CD4-positive, alpha-beta T cell treated with Interleukin-15 for 4 hours (primary cell): ENCODE results near the gene FAM43A.

ENCODE experiments used
- DNase-seq: peaks from one replicate; pipeline ENCODE4 v3.0.0-alpha.2; 2020; ENCODE audit warnings: low spot score

Gene FAM43A

DNA sequence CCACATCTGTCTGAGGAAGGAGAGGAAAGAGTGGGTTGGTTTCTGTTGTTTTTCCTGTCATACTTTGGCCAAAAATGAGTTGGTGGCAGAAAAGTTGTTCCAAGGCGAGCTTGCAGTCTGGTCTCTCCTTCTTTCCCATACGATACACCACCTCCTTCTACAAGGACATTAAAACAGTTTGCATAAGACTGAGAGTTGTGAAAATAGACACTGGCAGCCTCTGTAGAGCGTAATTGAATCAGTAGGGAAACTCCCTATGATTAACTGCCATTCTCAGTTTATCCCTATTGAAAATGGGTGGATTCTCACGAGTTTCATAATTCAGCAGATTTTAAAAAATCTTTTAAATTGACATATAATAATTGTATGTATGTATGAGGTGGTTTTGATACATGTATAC is 10.0 kb upstream of the FAM43A start:
- DNase-seq, result no peak

DNA sequence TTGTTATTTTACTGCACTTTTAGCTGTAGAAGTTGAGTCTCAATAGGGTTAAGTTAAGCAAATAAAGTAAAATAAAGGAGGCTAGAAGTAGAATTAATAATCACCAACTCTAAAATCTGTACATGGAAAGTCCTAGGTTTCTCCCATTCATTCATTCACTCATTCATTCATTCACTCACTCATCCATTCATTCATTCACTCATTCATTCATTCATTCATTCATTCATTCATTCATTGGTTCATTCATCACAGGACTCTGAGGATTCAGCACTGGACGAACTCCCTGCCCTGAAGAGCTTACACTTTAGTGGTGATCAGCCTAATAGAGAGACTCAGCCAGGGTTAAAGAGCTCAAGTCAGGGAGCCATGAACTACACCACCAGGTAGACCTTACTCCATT is 9.2 kb upstream of the FAM43A start:
- no peak for DNase-seq

DNA sequence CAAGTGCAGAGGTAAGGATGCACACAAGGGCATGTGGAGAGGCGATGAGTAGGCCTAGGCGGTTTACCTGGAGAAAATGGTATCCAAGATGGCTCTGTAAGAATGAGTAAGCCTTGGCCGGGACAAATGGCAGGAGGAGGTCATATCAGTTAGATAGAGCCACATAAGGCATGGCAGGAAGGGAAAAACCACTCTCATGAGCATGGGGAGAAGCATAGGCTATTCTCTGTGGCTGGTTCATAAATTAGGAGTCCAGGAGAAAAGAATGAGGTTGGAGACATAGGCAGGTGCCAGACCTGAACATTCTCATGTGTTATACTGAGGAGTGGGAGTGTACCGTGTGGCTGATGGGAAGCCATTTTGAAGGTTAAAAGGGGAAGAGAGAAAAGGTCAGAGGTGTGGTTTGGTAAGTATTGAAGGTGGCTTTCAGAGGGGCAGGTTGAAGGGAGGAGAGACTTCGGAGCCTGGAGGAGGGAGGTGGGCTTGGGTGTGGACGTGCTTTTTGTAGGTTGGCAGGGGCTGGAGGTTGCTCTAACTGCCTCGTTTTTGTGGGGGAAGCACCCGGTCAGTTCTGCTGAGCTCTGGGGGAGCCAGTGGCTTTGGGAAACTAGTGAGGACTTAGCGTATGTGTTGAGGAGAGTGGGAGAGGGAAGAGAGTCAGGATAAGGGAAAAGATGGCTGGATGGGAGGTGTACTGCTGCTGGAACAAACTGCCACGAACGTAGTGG is 4.6 kb upstream of the FAM43A start:
- DNase-seq, result no peak

DNA sequence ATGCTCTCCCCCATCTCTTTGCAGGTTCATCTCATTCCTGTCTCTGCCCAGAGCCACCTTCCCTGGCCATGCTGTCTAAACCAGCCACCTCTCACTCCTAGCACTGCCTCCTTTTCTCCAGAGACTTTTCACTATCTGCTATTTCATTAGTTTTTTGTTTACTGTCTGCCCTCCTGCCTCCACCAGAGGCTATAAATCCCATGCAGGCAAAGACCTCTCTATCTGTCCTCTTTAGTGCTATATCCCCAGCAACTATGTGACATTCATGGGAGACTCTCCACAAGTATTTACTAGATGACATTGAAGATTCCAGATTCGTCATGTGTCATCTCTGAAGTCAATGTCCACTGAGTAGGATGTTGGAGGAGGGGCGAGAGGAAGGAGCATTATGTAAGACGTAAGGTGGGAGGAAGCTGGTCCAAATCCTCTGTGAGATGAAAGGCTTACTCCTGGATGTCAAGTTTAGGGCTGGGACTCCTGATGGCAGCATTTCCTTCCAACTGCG is 3.4 kb upstream of the FAM43A start:
- no peak for DNase-seq

DNA sequence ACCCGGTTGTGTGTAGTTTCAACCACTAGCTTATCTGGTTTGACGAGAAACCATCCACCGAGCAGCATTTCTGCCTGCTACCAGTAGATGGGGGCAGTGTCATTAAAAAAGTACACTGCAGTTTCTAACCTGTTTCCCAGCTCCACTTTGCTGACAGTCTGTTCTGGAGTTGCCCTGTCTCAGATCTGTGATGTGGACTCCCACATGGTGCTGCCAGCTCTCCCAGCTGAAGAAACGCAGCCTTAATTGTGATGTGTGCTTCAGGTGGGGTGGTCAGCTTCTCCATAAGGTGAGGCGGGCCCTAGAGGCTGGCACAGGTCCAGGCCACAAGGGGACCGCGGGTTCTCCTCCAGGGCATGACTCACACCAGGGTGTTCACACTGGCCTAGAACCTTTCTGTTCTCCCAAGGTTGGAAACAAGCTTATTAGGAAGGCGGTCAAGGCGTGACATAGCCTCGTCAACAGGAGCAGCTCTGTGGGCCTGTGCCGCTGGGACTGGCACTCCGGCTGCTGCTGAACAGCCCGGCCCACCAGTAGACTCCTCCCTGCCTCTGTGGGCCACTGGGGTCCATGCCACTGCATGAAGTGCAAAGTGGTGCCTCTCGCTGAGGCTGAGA is 2.9 kb upstream of the FAM43A start:
- DNase-seq, result peak; percentile 74

DNA sequence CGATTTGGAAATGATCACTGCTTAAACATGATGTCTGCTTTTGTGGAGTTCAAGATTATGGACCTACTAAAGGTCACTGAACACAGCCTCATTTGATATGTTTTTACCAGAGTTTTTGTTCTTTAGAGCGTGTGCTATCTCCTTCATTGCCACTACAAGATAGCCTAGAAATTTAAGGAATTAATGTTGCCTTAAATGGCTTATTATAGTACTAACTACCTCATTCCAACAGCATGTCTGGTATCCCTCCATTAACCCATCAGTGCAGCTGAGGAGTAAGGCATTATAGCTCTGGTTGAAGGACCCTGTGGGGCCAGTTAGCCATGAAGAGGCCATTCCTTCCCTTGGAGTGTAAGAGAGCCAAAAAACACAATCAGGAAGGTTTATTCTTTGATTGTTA is 2.3 kb upstream of the FAM43A start:
- DNase-seq, result no peak

DNA sequence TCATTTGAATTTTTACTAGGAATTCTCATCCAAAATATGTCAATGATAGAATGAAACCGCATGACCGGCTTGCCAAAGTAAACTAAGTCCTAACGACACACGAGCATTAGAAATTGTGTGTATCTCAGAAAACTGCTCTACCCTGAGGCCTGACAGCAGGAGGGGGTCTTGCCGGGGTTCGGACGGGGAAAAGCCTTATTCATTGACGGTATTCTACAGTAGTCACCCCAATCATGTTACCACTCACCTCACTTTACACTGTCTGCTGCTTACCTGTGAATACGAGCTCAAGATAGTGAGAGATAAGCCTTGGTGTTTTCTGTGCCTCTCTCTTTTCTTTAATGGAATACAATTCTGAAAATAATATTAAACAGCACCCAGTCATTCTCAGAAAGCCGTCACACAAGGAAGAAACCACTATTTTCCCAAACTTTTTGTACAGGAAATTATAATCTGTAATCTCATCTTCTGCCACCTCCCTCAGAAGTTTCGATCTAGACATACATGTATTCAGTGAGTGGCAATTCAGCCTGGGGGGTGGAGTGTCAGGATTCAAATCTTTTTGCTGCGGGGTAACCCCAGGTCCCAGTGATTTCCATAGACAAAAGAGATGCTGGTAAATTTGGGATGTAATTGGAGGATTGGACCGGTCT is 492 bp upstream of the FAM43A start:
- no peak for DNase-seq

DNA sequence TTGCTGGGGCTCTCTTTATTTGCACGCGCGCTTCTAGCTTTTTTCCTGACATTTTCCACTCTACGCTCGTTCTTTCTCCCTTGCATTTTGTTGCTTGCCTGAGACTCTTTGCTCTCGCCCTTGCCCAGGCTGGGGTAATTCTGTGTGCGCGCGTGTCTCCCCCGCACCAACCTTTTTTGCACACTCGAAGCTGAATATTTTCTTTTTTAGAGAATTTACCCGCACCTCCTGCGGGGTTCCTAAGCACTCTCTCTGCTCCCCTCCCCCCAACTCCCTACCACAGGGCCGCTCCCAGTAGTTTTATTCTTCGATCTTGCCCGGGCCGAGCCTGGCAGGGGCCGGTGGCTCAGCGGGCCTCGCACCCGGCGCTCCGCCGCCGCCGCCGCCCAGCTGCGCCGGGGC is 732 bp downstream of the FAM43A start:
- DNase-seq, result no peak

DNA sequence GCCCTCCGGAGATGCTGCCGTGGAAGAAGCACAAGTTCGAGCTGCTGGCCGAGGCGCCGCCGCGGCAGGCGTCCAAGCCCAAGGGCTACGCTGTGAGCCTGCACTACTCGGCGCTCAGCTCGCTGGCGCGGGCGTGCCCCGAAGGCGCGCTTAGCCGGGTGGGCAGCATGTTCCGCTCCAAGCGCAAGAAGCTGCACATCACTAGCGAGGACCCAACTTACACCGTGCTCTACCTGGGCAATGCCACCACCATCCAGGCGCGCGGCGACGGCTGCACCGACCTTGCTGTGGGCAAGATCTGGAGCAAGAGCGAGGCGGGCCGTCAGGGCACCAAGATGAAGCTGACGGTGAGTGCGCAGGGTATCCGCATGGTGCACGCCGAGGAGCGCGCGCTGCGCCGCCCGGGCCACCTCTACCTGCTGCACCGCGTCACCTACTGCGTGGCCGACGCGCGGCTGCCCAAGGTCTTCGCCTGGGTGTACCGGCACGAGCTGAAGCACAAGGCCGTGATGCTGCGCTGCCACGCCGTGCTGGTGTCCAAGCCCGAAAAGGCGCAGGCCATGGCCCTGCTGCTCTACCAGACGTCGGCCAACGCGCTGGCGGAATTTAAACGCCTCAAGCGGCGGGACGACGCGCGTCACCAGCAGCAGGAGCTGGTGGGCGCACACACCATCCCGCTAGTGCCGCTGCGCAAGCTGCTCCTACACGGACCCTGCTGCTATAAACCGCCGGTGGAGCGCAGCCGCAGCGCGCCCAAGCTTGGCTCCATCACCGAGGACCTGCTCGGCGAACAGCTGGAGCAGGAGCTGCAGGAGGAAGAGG is 1.3 kb downstream of the FAM43A start:
- DNase-seq, result no peak

DNA sequence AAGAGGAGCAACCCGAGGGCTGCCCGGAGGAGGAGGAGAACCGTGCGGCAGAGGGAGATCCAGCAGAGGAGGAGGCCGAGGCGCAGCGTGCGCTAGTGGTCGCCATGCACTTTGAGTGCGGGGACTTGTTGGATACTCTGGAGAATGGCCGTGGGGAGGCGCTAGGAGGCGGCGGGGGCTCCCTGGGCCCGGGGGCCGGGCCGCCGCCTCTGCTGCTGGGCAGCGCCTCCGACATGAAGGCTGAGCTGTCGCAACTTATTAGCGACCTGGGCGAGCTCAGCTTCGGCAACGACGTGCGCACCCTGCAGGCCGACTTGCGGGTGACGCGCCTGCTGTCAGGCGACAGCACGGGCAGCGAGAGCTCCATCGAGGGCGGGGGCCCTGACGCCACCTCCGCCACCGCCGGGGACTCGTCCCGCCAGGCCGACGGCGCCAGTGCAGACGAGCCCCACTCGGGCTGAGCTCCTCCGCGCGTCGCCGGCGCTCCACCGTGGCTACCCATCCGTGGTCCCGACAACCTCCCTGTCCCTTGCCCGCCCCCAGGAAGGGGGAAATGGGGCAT is 2.0 kb downstream of the FAM43A start:
- DNase-seq, result peak; percentile 69

DNA sequence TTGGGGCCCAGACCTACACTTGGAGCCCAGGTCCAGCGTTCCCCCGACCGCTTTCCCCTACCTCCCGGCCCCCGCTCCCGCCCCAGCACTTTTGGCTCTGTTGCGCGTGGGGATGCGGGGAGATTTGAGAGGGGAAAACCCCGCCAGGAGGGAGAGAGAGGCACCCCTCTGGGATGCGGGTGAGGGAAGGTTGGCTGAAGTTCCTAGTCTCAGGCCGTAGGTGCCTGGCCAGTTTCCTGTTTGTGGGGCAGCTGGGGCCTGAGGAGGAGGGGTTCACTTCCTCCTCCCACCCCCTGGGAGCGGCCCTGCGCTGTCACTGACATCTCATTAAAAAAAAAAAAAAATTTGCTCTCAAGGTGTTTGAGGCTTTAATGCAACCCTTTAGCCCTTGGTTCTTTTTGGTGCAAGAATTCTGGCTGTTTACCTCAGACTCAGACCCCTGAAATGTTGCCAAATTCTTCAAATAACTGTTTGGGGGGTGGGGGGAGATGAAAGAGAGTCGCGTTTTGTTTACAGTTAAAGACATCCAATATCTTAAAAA is 2.6 kb downstream of the FAM43A start:
- DNase-seq, result no peak

DNA sequence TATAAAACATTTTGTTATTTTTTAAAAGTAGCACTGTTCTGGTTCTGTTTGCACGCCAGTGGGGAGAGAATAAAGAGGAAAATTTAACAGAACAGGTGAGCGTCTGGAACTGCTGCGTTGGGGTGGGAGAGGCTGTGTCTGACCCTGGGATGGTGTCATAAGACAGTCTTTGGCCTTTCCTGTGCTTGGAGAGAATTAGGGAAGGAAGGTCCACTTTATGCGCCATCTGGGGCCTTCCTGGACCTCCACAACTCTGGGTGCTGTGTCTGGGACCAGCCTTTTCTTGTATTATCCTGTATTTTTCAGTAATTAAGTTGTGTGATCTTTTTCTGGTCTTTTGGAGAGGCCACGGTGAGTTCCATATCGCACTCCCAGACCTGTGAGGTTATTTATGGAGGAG is 3.3 kb downstream of the FAM43A start:
- DNase-seq, result no peak

DNA sequence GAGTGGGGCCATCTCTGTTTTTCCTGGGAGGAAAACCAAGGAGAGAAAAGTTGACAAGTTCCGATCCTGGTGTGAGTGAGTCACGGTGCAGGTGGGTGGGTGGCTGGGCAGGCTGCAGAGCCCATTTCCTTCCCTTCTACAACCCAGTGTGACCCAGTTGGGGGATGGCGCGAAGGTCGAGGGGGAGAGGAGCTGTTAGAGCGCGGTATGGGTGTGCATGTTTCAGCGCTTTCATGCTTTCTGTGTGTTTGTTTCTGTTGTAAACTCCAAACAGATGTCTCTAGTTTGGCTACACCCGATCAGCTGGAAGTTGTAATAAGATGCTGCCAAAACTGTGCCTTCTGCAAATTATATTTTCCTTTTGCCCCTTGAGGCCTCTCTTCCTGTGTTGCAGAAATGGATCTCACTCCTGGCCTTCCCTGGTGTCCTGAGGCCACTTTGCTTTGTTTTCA is 3.8 kb downstream of the FAM43A start:
- no peak for DNase-seq

DNA sequence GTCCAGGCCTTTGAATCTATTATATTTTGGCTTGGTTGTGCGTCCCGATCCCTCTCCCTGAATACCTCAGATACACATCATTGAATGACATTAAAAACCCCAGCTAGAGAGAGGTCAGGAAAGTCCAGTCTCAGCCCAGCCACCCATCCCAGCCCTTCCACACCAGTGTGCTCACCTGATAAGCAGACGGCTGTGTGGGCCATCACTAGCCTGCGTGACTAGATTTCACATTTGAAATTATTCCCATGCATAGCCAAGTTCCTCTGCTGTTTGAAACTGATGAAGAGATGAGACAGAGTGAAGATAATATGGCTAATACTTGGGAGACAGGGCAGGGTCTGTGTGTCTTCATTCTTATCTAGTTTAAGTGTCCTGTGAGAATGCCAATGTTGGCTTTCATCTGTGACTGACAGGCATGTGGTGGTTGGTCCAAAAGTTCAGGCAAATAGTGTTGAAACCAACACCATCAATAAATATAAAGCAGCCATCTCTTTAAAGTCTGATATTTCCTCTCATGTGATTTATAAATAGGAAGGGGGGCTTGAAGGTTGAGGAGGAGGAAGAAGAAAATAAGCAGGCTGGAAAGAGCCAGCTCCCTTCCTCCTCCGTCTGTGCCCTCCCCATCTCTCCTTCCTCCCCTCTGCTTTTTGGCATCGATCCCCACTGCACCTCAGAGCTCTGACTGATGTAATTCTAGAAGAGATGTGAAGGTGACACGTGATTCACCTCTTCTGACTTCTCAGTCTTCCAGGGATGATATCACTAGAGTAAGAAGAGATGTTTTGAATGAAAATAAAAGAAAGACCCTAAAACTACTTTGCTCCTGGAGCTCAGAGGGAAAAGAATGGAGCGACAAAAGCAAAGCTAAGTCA is 5.1 kb downstream of the FAM43A start:
- no peak for DNase-seq

DNA sequence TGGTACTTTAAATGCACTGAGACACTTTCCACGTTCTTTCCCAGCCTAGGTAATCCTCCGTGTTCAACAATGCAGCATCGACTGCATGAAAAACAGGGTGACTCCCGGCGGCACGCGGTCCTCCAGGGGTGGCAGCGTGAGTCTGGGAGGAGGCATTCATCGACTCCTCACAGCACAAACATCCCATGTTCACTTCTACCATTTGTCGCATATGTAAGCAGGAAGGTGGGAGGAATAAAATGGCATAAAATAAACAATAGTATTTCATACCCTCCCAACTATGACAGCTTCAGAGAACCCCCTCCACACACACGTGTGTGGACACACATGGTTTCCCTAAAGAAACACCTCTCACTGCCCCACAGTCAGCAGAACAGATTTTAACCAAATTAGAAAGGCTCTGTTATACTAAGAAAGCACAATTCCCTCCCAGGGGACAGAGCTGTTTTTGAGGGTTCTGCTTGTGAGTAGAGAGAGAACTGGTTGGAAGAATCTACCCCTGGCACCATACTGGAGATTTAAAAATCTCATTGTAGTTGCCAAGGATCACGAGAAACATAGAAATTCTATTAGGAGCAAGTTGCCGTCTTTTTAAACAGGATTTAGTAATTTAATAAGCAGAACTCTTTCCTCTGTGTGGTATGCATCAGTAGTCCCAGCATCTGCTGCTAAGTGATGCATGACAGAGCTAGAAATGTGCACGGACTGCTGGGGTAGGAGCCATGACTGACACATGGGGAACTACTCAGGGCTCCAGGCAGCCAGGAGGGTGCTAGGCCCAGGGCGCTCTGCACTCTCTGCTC is 6.0 kb downstream of the FAM43A start:
- no peak for DNase-seq

DNA sequence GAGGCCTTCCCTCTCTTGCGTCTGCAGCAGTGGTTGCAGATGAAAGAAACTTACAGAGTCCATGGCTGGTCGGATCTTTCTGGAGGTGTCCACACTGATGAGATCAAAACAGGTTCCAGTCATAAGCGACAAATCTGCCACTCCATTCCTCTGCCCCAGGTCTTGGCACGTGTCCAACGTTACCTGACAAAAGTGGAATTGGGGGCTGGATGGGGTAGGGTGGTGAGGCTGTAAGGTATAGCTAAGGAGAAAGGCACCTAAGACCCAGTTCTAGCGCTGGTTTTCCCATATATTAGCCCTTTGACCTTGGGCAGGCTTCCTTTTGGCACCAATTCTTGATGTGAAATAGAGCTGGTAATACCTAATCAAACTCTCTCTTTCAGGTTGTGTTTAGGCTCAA is 11.0 kb downstream of the FAM43A start:
- DNase-seq, result no peak

DNA sequence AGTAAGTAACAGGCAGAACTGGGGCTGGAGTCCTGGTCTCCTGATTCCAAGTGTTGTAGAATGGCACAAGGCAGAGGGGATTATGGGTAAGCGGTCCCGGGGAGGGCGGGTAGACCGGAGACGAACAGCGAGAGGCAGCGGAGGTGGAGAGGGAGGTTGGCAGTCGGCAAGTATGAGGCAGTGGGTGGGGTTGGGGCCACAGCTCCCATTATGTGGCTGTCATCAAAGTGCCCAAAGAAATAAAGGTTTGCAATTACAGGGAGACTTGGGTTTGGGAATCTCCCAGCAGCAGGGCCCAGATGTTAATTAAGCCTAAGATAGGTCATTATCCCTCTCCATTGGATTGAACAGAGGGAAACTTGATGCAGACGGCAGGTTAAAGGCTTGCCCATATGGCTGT is 16.9 kb downstream of the FAM43A start:
- DNase-seq, result no peak

DNA sequence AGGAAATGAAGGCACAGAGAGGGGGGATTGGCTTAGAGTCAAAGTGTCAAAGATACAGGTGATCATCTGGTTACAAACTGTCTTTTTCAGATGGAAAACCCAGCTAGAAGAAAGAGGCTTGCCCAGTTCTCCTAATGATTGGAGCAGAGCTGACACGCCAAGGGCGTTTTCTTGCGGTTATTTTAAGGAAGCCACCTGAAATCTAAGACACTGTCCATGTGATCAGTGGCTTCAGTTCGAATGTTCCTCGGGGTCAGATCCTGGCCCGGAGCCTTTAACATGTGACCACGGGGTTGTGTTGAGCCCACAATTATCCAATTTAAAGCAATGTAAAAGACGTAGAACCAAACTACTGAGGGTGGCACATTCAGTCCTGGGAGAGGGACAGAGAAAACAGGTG is 19.5 kb downstream of the FAM43A start:
- no peak for DNase-seq

DNA sequence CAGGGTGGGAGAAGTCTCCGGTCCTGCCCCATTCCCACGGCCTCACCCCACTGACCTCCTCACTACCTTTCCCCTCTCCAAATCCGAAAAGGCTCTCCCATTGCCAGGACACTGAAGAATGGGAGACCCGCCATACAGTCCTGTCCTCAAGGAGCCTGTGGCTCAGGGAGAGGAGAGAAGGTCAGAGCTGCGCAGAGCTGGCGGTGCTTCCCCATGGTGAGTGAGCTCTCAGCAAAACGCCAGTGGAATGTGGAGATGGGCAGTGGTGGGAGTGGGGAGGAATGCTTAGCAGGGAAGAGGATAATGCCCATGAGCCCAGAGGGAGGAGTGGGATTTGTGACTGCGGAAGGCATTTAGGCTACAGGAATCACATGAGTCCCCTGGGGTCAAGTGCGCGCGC is 20.1 kb downstream of the FAM43A start:
- DNase-seq, result no peak

DNA sequence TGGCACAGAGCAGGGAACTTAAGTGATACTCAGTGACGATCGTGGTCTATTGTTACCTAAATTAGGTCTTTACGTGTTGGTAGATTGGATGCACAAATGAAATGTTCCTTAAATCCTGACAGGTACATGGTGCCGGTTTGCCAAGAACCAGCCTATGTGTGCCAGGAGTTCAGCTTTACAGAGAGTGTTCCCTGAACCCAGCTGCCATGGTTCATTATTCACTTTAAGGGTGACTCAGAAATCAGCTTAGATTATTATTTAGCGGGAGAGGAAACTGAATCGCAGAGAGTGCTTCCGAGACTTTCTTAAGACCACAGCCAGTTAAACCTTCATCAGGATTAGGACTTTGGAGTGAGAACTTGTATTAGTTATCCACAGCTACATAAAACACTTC is 21.5 kb downstream of the FAM43A start:
- no peak for DNase-seq
